ENCODE results near the gene SLC66A1.

Gene SLC66A1

GRCh38 chr1:19365721-19366120 lies 53.6 kb downstream of the SLC66A1 start:
- no peak for DNase-seq

GRCh38 chr1:19366599-19367536 lies 54.7 kb downstream of the SLC66A1 start:
- DNase-seq: no peak

GRCh38 chr1:19367584-19368041 lies 55.5 kb downstream of the SLC66A1 start:
- no peak for DNase-seq

- no peak for DNase-seq
Measured at GRCh38 chr1:19368050-19368449, 55.9 kb downstream of the SLC66A1 start.

GRCh38 chr1:19368964-19369363 lies 56.8 kb downstream of the SLC66A1 start:
- DNase-seq: no peak

- DNase-seq: no peak
Measured at GRCh38 chr1:19369396-19370090, 57.4 kb downstream of the SLC66A1 start.

GRCh38 chr1:19370453-19371170 lies 58.5 kb downstream of the SLC66A1 start:
- DNase-seq: no peak

- no peak for DNase-seq
Measured at GRCh38 chr1:19371226-19372135, 59.4 kb downstream of the SLC66A1 start.

GRCh38 chr1:19372136-19372514 lies 60.0 kb downstream of the SLC66A1 start:
- DNase-seq: no peak

- no peak for DNase-seq
Measured at GRCh38 chr1:19372602-19373001, 60.5 kb downstream of the SLC66A1 start.

GRCh38 chr1:19373211-19374082 lies 61.3 kb downstream of the SLC66A1 start:
- no peak for DNase-seq

GRCh38 chr1:19374083-19374801 lies 62.1 kb downstream of the SLC66A1 start:
- DNase-seq: no peak

GRCh38 chr1:19374926-19375325 lies 62.8 kb downstream of the SLC66A1 start:
- no peak for DNase-seq

GRCh38 chr1:19375631-19376400 lies 63.7 kb downstream of the SLC66A1 start:
- DNase-seq: no peak

GRCh38 chr1:19376428-19377372 lies 64.6 kb downstream of the SLC66A1 start:
- DNase-seq: no peak

- DNase-seq: no peak
Measured at GRCh38 chr1:19377812-19378718, 65.9 kb downstream of the SLC66A1 start.
